ENCODE results near the gene ESPN.
A peak's percentile ranks its signal among the peaks of the same experiment; 100 is the strongest.
"Not testable (repeated sequence)": the region's sequence is repeated elsewhere in the genome, so short reads cannot be mapped to it uniquely, and the experiment has no call there.

Gene ESPN

GRCh38 chr1:6486433-6487011, 61.9 kb downstream of the ESPN start:
- DNase-seq, result peak; percentile 88

GRCh38 chr1:6487804-6488484, 63.4 kb downstream of the ESPN start:
- no peak for DNase-seq

DNA sequence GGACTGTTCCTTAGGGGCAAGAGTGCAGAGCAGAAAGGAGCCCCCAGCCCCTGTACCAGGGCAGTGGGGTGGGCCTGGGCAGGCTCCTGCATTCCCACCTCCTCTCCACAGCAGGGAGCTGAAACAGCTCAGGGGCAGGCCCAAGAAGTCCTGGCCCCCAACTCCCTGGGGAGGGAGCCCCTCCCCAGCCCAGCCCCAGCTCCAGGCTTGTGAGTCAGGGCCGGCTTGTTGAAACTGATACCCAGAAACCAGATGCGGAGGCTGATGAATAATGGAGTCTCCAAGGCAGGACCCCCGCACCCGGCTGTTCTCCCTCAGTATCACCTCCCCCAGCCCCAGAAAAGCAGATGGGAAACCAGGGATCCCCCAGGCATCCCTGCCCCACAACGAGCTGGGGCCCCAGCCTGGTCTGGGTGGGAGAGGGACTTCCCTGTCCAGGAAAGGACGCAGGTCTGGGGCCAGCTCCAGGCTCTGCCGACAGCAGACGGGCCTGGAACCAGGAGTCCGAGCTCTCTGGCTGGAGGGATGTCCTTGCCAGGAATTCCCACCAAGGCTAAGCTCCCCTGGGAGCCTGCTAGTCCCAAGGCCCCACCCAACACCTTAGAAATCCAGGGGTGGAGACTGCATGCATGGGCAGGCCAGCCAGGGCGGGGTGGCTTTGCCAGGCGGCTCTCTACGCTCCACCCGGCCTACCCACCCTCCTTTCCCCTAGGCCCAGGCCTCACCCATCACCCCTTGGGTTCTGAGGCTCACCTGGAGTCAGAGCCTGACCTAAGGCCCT, 64.2 kb downstream of the ESPN start:
- no peak for DNase-seq

DNA sequence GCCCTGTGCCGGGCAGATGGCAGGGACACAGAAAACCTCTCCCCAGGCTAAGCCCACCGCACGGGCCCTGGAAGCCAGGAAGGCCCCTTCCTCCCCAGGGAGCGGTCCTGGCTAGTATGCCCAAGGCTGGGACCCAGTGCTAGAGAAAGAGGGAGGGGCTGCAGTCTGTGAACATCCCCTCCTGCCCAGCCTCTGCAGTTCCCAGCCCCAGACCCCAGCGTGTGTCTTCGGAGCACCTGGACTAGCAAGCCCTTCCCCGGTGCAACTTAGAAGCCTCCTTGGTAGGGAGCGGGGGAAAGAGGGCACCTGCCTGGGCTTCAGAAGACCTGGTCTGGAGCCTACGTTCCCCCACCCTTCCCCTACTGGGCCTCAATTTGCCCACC, 64.8 kb downstream of the ESPN start:
- DNase-seq, result no peak

DNA sequence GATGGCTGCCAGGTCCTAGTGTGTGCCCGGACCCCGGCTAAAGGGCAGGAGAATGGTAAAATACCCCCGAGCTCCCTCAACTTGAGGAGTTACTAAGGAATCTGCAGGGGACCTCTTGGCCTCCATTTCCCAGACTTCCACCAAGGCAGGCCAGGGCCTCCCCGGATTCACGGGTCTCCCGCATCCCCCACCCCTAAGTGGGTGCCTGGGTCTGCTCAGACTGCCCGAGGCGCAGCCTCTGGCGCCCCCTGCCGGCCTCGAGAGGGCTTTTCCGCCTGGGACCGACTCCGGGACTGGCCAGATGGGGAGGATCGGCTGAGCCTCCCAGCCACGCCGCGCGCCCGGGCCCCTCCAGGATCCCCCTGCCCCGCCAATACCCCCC, 65.2 kb downstream of the ESPN start:
- DNase-seq, result peak; percentile 71

- DNase-seq, result peak; percentile 34
Measured at GRCh38 chr1:6490181-6491080, 65.9 kb downstream of the ESPN start.

DNA sequence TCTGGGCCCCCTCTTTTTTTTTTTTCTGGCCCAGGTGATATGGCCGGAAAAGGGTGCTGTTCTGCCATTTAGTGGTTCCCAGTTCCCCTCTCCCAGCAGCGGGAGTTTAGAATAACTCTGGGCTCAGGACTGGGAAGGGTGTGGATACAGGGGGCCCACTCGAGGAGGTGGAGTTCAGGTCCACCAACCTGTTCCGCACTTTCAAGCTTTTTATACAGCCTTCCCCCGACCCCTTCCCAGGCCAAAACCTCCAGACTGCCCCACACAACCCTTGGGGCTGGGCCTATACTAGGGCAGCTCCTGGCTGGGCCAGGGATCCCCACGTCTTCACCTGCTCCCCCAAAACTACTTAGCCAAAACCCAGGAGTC, 66.5 kb downstream of the ESPN start:
- no peak for DNase-seq

GRCh38 chr1:6491480-6491962, 66.9 kb downstream of the ESPN start, which contains the start of gene PLEKHG5:
PLEKHG5 (minus strand) TSS chr1:6491667; CDS start chr1:6477571, 14,096 bp downstream.
- DNase-seq, result no peak

DNA sequence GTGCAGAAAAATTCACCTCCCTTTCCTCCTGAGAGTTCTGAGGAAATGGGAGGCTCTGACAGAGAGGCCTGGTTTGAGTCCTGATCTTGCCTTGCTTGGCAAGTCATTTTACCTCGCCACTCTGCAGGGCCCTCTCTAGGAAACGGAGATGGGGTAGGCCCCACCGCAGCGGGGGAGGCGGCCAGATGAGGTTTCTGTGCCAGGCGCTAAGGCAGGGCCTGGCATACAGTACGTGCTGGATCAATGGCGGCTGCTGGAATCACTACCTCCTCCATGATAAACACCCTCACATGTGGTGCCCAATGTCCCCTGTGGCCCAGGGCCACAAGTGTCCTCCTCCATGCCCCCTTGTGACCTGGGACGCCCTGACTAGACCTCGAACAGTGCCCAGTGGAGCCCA, 67.4 kb downstream of the ESPN start:
- no peak for DNase-seq

DNA sequence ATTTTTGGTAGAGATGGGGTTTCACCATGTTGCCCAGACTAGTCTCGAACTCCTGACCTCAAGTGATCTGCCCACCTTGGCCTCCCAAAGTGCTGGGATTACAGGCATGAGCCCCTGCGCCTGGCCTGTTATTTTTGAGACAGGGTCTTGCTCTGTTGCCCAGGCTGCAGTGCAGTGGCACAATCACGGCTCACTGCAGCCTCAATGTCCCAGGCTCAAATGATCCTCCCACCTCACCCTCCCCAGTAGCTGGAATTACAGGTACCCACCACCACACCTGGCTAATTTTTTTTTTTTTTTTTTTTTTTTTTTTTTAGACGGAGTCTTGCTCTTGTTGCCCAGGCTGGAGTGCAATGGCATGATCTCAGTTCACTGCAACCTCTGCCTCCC, 69.3 kb downstream of the ESPN start:
- not testable (repeated sequence) for DNase-seq

- no peak for DNase-seq
Measured at GRCh38 chr1:6494627-6495026, 70.1 kb downstream of the ESPN start.

GRCh38 chr1:6495041-6495441, 70.5 kb downstream of the ESPN start:
- DNase-seq, result peak; percentile 42

DNA sequence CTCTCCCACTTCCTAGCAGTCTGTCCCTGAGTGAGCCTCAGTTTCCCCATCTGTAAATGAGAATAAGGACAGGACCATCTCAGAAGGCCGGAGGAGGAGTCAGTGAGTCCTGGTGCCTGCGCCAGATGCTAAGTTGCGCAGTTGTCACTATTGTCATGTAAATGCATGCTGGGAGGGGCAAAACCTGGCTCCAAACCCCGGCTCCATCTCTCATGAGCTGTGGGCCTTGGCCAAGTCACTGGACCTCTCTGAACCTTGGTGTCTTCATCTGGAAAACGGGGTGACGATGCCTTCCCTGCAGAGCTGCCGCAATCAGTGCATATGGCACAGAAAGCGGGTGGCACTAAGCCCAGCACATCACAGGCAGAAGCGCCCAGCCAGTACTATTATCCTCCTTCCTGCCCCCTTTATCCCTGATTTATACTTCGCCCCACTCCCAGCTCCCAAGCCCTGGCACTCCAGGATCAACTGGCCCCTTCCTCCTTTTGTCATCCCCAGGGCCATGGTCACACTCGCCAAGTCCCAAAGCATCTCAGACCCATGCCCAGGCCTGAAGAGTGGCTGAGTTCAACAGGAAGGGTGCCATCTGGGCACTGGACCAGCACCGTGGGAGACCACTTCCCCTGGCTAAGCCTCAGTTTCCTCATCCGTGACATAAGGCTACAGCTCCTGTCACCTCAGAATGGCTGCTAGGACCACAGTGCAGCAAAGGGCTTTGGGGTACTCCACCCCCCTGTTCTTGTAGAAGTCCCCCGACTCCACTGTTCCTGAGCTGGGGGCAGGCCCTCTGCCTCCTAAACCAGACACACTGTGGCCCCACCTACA, 71.2 kb downstream of the ESPN start:
- DNase-seq, result no peak

- DNase-seq, result no peak
Measured at GRCh38 chr1:6496365-6496721, 71.8 kb downstream of the ESPN start.

DNA sequence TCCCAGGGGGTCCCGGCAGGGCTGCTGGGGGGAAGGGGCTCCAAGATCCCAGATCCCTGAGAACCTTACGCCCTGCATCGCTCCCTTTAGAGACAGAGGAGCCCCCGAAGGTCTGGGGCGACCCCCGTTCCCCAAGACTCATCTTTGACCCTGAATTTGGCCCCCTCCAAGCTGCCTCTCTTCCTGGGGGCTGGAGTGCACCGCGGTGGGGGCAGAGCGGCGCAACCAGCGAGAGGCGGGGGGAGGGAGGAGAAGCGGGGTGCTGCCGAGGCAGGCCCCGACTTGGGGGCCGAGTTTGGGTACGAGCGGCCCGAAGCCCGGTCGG, 72.3 kb downstream of the ESPN start:
- DNase-seq, result no peak

DNA sequence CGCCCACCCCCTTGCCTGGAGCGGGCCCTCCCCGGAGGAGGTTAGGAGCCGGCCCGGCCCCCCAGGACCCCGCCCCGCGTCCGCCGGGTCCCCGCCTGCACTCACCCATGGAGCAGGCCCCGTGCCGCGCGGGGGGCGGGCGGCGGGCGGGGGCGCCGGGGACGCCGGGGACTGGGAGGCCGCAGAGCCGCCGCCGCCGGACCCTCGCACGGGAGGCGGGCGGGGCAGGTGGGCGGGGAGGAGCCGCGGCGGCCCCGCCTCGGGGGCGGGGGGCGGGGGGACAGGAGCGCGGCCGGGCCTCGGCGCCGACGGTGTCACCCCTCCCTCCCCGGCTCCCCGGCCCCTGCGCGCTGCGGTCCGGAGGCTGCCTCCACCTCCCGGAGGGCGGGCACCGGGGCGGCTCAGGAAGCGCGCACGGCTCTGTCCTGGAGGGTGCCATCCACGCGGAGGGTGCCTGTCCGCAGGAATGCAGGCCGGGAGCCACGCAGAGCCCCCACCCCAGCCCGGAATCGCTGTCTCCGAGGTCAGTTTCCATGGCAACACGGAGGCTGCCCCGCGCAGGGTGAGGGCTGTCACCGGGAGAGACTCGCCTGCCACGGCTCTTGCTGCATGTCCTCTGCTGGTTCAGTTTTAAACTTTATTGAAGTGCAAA, 72.8 kb downstream of the ESPN start:
- DNase-seq, result peak; percentile 29

DNA sequence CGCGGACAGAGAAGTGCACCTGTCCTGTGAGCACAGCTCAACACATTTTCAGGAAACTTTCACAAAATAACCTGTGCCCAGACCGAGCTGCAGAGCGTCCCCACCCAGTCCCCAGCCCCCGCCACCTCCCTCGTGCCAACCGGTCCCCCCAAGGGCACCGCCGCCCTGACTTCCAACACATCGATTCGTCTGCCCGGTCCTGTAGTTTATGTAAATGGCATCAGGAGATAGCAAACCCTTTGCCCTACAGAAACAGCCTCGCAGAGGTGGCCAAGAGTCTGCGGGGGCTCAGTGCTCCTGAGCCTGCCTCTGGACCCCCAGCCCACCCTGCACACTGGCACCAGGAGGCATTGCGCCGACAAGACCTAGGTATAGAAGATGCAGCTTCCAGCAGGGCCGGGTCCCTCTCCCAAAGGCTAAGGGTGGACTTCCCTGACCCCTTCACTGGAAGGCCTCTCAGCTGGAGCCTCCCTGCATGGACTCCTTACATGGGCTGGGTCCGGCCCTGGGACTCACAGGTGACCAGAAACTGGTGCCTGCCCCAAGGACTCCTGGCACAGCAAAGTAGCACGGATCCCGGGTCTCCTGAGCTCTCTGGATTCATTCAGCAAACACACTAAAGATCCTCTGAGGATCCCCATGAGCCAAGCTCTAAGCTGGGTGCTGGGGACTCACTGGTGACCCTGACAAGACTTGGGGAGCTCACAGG, 73.4 kb downstream of the ESPN start:
- no peak for DNase-seq

DNA sequence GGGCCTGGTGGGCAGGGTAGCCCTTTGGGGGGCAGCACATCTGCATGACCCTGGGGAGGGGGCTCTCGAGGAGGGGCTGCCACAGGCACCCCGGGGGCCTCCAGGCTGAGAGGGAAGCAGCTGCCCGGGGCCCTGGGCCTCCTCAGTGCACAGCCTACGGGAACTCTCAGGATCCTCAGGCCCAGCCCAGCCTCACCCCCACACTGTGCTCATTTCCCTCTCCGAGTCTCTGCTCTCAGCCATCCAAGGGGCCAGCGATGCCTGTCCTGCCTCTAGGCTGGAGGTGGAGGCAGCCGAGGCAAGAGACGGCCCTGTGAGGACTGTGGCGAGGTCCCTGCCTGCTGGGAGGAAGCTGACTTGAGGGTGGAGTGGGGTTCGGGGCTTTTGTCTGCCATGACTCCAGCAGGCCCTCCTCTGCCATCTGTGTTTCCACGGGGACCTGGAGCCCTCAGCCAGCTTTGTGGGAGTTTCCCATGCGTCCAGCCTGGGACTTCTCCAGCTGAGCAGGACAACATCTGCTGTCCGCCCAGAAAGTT, 74.1 kb downstream of the ESPN start:
- DNase-seq, result no peak

- DNase-seq, result no peak
Measured at GRCh38 chr1:6499296-6499695, 74.7 kb downstream of the ESPN start.

DNA sequence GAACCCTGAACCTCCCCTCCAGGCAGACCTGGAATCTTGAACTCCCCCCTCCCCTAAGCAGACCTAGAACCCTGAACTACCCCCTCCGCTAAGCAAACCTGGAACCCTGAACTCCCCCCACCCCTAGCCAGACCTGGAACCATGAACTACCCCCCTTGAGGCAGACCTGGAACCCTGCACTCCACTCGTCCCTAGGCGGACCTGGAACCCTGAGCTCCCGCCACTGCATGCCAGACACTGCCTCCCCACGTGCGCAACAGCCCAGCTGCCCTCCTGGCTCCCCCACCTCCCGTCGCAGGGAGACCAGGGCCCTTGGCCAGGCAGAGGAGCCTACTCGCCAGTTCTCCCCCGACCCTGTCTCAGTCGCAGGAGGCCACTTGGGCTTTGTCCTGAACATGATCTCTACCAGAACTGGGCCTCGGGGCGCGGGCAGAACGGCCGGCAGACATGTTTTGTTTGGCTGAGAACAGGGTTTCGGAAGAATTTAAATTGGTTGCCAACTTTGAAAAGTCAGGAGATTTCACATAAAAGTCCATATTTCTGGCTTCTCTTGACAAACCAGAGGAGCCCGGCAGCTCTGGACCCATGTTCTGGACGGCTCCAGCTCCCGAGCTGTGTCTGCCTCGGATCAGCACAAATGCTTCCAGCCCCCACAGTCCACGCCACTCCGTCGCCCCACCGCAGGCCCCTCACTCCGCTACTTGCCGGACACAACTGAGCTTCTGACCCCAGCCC, 76.1 kb downstream of the ESPN start:
- DNase-seq, result no peak
